ENCODE data around the gene NLRC5.

The NLRC5 gene

GRCh38 chr16:57013902-57014301 is 24.5 kb downstream of the NLRC5 start:
- H3K9me2 ChIP-seq (replicated peaks; ENCODE audit: control insufficient read depth, low read length): no peaks in the 10 kb centered on the region
- H3K79me2 ChIP-seq (ENCODE audit: control insufficient read depth, low read length): no peaks in the 10 kb centered on the region
- H3K36me3 ChIP-seq (ENCODE audit: control insufficient read depth, low read length): no peaks in the 10 kb centered on the region
- no peak overlapping the region for H3K4me2 ChIP-seq (ENCODE audit: low read length)
- H4K20me1 ChIP-seq (ENCODE audit: control insufficient read depth, insufficient read depth, low read depth, low read length): no peaks in the 10 kb centered on the region
- no peak overlapping the region for H3K4me3 ChIP-seq (ENCODE audit: low read length)
- H3K4me1 ChIP-seq (ENCODE audit: control insufficient read depth, low read length): peaks cover 45% of the 10 kb centered on the region
- H3K9me3 ChIP-seq (ENCODE audit: control insufficient read depth, insufficient read depth, low read length): no peaks in the 10 kb centered on the region
- H3F3A ChIP-seq (ENCODE audit: control insufficient read depth, insufficient read depth): no peaks in the 10 kb centered on the region
- no peak overlapping the region for H3K27ac ChIP-seq (ENCODE audit: low read depth, low read length)
- TF ChIP-seq CTCF (IDR thresholded peaks at IDR 0.05; ENCODE audit: low read depth, low read length, poor library complexity, severe bottlenecking) (no peak), EZH2phosphoT487 (IDR thresholded peaks at IDR 0.05; ENCODE audit: borderline replicate concordance, low read length) (no peak)
- H3K27me3 ChIP-seq (ENCODE audit: control insufficient read depth, low read length): no peaks in the 10 kb centered on the region

- Histone ChIP-seq H4K20me1 (ENCODE audit: control insufficient read depth, insufficient read depth, low read depth, low read length) (no peaks in the 10 kb centered on the region), H3K4me2 (ENCODE audit: low read length) (no peak overlapping the region), H3F3A (ENCODE audit: control insufficient read depth, insufficient read depth) (no peaks in the 10 kb centered on the region), H3K36me3 (ENCODE audit: control insufficient read depth, low read length) (no peaks in the 10 kb centered on the region), H3K27me3 (ENCODE audit: control insufficient read depth, low read length) (no peaks in the 10 kb centered on the region), H3K27ac (ENCODE audit: low read depth, low read length) (no peak overlapping the region), H3K4me1 (ENCODE audit: control insufficient read depth, low read length) (peaks cover 27% of the 10 kb centered on the region), H3K79me2 (ENCODE audit: control insufficient read depth, low read length) (no peaks in the 10 kb centered on the region), H3K9me3 (ENCODE audit: control insufficient read depth, insufficient read depth, low read length) (no peaks in the 10 kb centered on the region), H3K9me2 (replicated peaks; ENCODE audit: control insufficient read depth, low read length) (no peaks in the 10 kb centered on the region), H3K4me3 (ENCODE audit: low read length) (no peak overlapping the region)
- TF ChIP-seq CTCF (IDR thresholded peaks at IDR 0.05; ENCODE audit: low read depth, low read length, poor library complexity, severe bottlenecking) (no peak), EZH2phosphoT487 (IDR thresholded peaks at IDR 0.05; ENCODE audit: borderline replicate concordance, low read length) (no peak)
Observed at GRCh38 chr16:57016301-57016700, 26.9 kb downstream of the NLRC5 start.

GRCh38 chr16:57016831-57017230 is 27.5 kb downstream of the NLRC5 start:
- Histone ChIP-seq H3K36me3 (ENCODE audit: control insufficient read depth, low read length) (no peaks in the 10 kb centered on the region), H3K79me2 (ENCODE audit: control insufficient read depth, low read length) (no peaks in the 10 kb centered on the region), H3K9me3 (ENCODE audit: control insufficient read depth, insufficient read depth, low read length) (no peaks in the 10 kb centered on the region), H3K27me3 (ENCODE audit: control insufficient read depth, low read length) (no peaks in the 10 kb centered on the region), H3K4me2 (ENCODE audit: low read length) (no peak overlapping the region), H4K20me1 (ENCODE audit: control insufficient read depth, insufficient read depth, low read depth, low read length) (no peaks in the 10 kb centered on the region), H3K27ac (ENCODE audit: low read depth, low read length) (no peak overlapping the region), H3K4me1 (ENCODE audit: control insufficient read depth, low read length) (peaks cover 22% of the 10 kb centered on the region), H3F3A (ENCODE audit: control insufficient read depth, insufficient read depth) (no peaks in the 10 kb centered on the region), H3K9me2 (replicated peaks; ENCODE audit: control insufficient read depth, low read length) (no peaks in the 10 kb centered on the region), H3K4me3 (ENCODE audit: low read length) (no peak overlapping the region)
- TF ChIP-seq EZH2phosphoT487 (IDR thresholded peaks at IDR 0.05; ENCODE audit: borderline replicate concordance, low read length): no peak
- no peak for TF ChIP-seq CTCF (IDR thresholded peaks at IDR 0.05; ENCODE audit: low read depth, low read length, poor library complexity, severe bottlenecking)

GRCh38 chr16:57017251-57017650 is 27.9 kb downstream of the NLRC5 start:
- no peaks in the 10 kb centered on the region for H3K9me3 ChIP-seq (ENCODE audit: control insufficient read depth, insufficient read depth, low read length)
- peaks cover 20% of the 10 kb centered on the region for H3K4me1 ChIP-seq (ENCODE audit: control insufficient read depth, low read length)
- H3K36me3 ChIP-seq (ENCODE audit: control insufficient read depth, low read length): no peaks in the 10 kb centered on the region; the same call in 1 of the 2 replicates
- no peak for TF ChIP-seq EZH2phosphoT487 (IDR thresholded peaks at IDR 0.05; ENCODE audit: borderline replicate concordance, low read length)
- TF ChIP-seq CTCF (IDR thresholded peaks at IDR 0.05; ENCODE audit: low read depth, low read length, poor library complexity, severe bottlenecking): no peak
- H3K9me2 ChIP-seq (replicated peaks; ENCODE audit: control insufficient read depth, low read length): no peaks in the 10 kb centered on the region
- no peak overlapping the region for H3K4me2 ChIP-seq (ENCODE audit: low read length)
- H3K79me2 ChIP-seq (ENCODE audit: control insufficient read depth, low read length): no peaks in the 10 kb centered on the region
- H3K4me3 ChIP-seq (ENCODE audit: low read length): no peak overlapping the region
- H3K27me3 ChIP-seq (ENCODE audit: control insufficient read depth, low read length): no peaks in the 10 kb centered on the region
- no peaks in the 10 kb centered on the region for H4K20me1 ChIP-seq (ENCODE audit: control insufficient read depth, insufficient read depth, low read depth, low read length)
- no peaks in the 10 kb centered on the region for H3F3A ChIP-seq (ENCODE audit: control insufficient read depth, insufficient read depth)
- H3K27ac ChIP-seq (ENCODE audit: low read depth, low read length): no peak overlapping the region

All from DOHH2 (cell line).